HTR-8/SVneo (cell line): ENCODE data around the gene APCDD1L.
"Not testable (repeated sequence)": the region's sequence is repeated elsewhere in the genome, so short reads cannot be mapped to it uniquely, and the experiment has no call there.

Experiments
- DNase-seq: peaks from one replicate; pipeline ENCODE4 v3.0.0; 2011; ENCODE audit warnings: low spot score, mixed read lengths; ENCODE audit not compliant: insufficient read length
- FAIRE-seq: peaks from 2 replicates; lab custom pipeline; 2011; peaks lifted over from hg19 to GRCh38; lab: Jason Lieb, UNC

The APCDD1L gene

DNA sequence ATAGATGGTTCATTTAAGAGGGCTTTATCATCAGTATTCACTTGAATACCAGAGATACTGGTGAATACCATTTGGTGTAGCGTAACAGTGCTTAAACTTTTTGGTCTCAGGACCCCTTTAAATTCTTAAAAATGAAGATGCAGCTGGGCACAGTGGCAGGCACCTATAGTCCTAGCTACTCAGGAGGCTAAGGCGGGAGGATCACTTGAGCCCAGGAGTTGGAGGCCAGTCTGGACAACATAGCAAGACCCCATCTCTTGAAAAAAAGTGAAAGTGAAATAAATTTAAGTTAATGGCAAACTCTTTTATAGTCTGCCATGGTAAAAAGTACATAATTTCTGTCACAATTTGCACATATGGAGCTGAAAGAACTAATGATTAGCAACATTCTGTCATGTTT, 86.8 kb downstream of the APCDD1L start:
- no peak for DNase-seq
- FAIRE-seq = no peak

DNA sequence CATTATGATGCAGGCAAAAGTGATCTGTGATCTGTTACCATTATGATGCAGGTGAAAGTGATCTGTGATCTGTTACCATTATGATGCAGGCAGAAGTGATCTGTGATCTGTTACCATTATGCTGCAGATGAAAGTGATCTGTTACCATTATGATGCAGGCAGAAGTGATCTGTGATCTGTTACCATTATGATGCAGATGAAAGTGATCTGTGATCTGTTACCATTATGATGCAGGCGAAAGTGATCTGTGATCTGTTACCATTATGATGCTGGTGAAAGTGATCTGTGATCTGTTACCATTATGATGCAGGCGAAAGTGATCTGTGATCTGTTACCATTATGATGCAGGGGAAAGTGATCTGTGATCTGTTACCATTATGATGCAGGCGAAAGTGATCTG, 87.6 kb downstream of the APCDD1L start:
- FAIRE-seq = not testable (repeated sequence)

DNA sequence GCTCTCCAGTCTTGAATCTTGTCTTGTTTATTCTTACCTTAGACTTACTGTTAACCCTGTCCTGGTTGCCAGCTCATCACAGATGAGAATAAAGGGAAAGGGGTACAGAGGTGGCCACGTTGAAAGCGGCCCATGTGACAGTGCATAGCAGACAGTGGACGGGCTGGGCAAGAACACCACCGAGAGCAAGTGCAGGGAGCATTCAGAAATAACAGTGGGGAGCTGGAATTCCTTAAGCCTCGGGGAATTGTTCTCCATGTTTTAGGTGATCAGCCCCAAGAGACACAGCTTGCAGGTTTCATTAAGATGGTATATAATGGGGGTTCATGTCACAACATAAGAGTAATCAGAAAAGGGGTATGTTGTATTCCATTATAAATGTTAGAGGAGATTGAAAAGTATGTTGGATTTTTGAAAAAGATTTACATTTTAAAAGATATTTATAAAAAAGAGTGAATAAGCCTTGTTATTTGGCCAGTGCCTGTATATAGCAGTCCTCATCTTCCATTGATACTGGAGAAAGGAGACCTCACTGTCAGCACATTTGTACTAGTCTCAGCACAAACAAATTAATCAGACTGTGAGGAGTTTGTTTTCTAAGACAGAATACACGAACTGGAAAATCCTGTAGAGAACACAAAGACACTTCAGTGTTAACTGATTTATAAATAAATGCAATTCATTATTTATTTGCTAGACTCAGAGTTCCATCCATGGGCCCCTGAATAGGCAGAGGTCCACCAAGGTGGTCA, 90.8 kb downstream of the APCDD1L start:
- FAIRE-seq (peak; percentile 83), DNase-seq (no peak)

More for the DNA sequence above, 87.6 kb downstream of the APCDD1L start:
- not testable (repeated sequence) for DNase-seq

DNA sequence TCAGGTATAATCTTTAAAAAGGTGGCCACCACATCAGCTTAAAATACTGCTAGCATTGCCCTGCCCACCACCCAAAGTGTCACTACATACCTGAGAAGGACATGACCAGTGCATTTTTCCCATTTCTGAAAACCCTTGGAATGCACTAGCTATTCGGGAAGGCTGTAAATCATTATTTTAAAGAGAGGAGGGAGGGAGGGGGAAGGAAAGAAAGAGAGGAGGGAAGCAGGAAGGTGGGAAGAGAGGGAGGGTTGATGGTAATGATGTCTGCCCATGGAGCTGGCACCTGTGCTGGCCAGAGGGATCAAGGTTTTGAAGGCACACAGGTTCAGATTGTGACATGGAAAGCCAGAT, 93.7 kb downstream of the APCDD1L start:
- DNase-seq (no peak), FAIRE-seq (peak; percentile 88)

- peak; percentile 95 for FAIRE-seq
- DNase-seq = peak; percentile 91
Observed at GRCh38 chr20:58420798-58421496, 94.3 kb downstream of the APCDD1L start.

- DNase-seq (no peak), FAIRE-seq (peak; percentile 94)
Observed at GRCh38 chr20:58418949-58419748, 96.0 kb downstream of the APCDD1L start.

DNA sequence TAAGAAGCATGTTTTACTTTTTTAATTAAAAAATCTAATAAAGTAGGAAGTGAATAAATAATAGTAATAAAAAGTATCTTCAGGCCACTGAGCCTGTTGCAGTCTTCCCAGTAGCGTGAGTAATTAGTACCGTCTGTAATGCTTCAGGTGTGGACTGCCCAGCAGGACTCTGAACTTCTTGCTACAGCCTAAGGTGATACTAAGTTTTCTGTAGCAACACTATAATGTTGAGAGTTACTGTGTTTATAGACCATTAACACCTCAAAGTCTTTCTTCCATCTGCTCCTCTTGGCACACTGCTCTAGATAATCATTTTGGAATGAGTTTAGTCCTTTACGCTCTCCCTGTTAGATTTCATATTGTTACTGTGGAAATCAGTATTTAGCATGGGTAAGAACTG, 97.8 kb downstream of the APCDD1L start:
- DNase-seq = no peak
- FAIRE-seq = no peak

- FAIRE-seq (peak; percentile 68), DNase-seq (no peak)
Observed at GRCh38 chr20:58416835-58417234, 98.4 kb downstream of the APCDD1L start.

DNA sequence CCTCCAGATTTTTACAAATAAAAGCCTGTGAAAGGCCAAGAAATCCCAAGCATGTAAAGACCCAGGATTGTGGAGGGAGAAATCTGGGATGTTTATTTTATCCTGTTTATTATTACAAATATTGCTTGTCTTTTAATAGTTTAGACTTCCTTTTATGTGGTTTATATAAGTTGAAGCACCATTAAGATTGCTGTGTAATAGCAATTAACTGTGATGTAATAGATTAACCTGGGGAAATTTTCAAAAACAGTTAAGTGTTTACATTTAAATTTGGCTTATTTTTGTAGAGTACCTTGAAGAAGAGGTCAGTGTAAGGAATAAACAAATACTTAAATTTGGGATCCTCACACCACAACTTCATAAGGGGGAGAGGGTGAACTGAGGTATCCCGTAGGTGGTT, 99.1 kb downstream of the APCDD1L start:
- DNase-seq (no peak), FAIRE-seq (no peak)

DNA sequence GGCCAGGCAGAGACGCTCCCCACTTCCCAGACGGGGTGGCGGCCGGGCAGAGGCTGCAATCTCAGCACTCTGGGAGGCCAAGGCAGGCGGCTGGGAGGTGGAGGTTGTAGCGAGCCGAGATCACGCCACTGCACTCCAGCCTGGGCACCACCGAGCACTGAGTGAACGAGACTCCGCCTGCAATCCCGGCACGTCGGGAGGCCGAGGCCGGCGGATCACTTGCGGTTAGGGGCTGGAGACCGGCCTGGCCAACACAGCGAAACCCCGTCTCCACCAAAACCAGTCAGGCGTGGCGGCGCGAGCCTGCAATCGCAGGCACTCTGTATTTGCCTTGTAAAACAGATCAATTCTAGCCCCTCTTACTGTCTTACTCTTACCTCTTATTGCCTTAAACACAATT, 100.4 kb downstream of the APCDD1L start:
- FAIRE-seq, DNase-seq: not testable (repeated sequence)

- DNase-seq, FAIRE-seq: not testable (repeated sequence)
Observed at GRCh38 chr20:58414216-58414615, 101.0 kb downstream of the APCDD1L start.
